Activated T-cell treated with anti-CD3 and anti-CD28 coated beads, Interleukin-2, amount 50 U/mL, for 72 hours (primary cell): ENCODE data around the gene OGA. TPM values are rescaled to one million over a fixed set of nuclear protein-coding genes. Genes with fewer than 3 reads are reported as not detected.

ENCODE experiments used
- ATAC-seq, 2 donors: fragments of 150-1000 bp; cut with Tn5 transposase; replicated peaks in 1 of 2; 2 replicates each; pipeline ENCODE4 v1.10.0; 2021; ENCODE audit warnings: moderate library complexity in 2 of 2, mild to moderate bottlenecking in 1 of 2
- DNase-seq, 2 donors: peaks; one replicate each; pipeline ENCODE4 v3.0.0; 2021 to 2022; ENCODE audit warnings: mixed read lengths in 1 of 2
- H3K27ac Mint-ChIP-seq: one replicate; pipeline ENCODE4 v1.8.0; 2022; ENCODE audit warnings: mild to moderate bottlenecking, moderate library complexity, mixed read lengths
- H3K27me3 Mint-ChIP-seq: one replicate; pipeline ENCODE4 v1.8.0; 2022; ENCODE audit warnings: low read depth, mixed read lengths
- H3K36me3 Mint-ChIP-seq, 2 donors: one replicate each; pipeline ENCODE4 v1.8.0; 2022; ENCODE audit warnings: mixed read lengths in 2 of 2, mild to moderate bottlenecking in 1 of 2; ENCODE audit not compliant: insufficient read depth in 2 of 2
- H3K4me1 Mint-ChIP-seq: one replicate; pipeline ENCODE4 v1.8.0; 2022; ENCODE audit warnings: low read depth, mixed read lengths
- H3K4me3 Mint-ChIP-seq, 2 donors: one replicate each; pipeline ENCODE4 v1.8.0; 2022; ENCODE audit warnings: mild to moderate bottlenecking in 2 of 2, mixed read lengths in 2 of 2, moderate library complexity in 2 of 2
- H3K9me3 Mint-ChIP-seq, 2 donors: one replicate each; pipeline ENCODE4 v1.8.0; 2022; ENCODE audit warnings: mixed read lengths in 2 of 2
- total RNA-seq, 2 donors: library from RNA; stranded (reverse); gene quantifications; one replicate each; pipeline ENCODE4 v1.2.3, GENCODE V29; 2022

Gene OGA
- total RNA-seq, 2 donors from 2014 or later, result 165 to 170 TPM

DNA sequence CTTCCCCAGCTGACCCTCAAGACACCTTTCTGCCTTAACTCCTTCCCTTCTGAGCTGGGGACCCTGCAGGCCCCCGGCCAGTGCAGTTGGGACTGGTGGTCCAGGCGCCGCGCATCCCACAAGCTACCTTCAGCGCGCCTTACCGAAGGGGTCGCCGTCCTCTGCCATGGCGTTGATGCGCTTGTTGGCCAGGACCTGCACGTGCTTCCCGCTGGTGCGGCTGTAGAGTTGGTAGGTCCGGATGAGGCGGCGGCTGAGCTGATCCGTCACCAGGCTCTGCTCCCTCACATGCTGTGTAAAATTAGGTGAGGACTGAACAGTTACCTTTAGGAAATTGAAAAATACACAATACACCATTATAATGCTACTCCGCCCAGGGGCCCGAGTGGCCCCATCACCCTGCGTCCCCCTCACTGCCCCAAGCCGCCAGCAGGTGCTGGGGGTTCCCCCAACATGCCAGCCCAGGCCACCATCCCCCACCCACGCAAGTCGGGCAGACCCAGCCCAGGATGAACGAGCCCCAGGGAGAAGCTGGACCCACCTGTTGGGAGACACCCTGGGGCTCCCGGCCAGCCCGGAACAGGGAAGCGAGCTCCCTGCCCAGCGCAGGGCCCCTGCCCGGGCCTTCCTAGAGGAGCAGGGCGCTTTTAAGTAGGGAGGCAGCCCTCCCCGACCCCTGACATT lies 43.5 kb downstream of the OGA start:
- ATAC-seq, result peak in 1 of 2 donors; percentile 14
- DNase-seq, result no peak
- H3K4me3 Mint-ChIP-seq, result peak overlapping the region; percentile 58 to 62
- H3K4me1 Mint-ChIP-seq, result peaks cover 25% of the 10 kb centered on the region
- H3K36me3 Mint-ChIP-seq, result peaks cover 4 to 6% of the 10 kb centered on the region in 2 donors
- no peaks in the 10 kb centered on the region for H3K9me3 Mint-ChIP-seq
- H3K27ac Mint-ChIP-seq, result no peak overlapping the region
- H3K27me3 Mint-ChIP-seq, result peaks cover 68% of the 10 kb centered on the region

DNA sequence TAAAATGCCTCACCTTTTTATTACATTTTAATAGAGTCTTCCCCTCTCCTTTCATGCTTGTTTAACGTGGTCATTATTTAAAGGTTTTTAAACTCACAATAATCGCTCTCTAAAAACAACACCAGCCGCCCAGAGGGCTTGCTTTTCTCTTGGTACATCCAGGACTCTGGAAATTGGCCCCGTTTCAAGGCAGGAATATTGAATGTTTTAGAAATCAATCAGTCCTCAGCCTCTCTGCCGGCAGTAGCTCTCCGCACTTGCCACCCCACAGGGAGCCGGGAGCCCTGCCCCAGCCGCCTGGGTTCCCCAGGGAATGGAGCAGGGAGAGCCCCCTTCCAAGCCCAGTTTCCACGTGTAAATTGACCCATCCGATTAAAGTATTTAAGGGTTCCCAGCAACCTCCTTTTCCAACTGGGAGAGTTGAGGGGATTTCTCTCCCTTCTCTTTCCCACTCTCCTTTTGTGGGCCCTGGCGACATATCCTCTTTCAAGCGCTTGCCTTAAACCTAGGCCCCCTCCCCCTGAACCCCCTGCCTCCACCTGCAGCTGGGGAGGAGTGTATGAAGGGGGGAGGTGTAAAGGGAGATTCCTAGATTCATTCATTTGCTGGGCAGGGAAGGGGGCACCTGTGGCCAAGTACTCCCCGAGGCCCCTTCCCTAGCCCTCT lies 44.2 kb downstream of the OGA start:
- H3K4me3 Mint-ChIP-seq, result peak overlapping the region; percentile 41 to 62
- H3K36me3 Mint-ChIP-seq, result peaks cover 4 to 5% of the 10 kb centered on the region in 2 donors
- H3K4me1 Mint-ChIP-seq, result peaks cover 21% of the 10 kb centered on the region
- ATAC-seq, result no peak
- DNase-seq, result no peak
- H3K27ac Mint-ChIP-seq, result peak overlapping the region; percentile 80
- H3K9me3 Mint-ChIP-seq, result no peaks in the 10 kb centered on the region
- H3K27me3 Mint-ChIP-seq, result peaks cover 70% of the 10 kb centered on the region

DNA sequence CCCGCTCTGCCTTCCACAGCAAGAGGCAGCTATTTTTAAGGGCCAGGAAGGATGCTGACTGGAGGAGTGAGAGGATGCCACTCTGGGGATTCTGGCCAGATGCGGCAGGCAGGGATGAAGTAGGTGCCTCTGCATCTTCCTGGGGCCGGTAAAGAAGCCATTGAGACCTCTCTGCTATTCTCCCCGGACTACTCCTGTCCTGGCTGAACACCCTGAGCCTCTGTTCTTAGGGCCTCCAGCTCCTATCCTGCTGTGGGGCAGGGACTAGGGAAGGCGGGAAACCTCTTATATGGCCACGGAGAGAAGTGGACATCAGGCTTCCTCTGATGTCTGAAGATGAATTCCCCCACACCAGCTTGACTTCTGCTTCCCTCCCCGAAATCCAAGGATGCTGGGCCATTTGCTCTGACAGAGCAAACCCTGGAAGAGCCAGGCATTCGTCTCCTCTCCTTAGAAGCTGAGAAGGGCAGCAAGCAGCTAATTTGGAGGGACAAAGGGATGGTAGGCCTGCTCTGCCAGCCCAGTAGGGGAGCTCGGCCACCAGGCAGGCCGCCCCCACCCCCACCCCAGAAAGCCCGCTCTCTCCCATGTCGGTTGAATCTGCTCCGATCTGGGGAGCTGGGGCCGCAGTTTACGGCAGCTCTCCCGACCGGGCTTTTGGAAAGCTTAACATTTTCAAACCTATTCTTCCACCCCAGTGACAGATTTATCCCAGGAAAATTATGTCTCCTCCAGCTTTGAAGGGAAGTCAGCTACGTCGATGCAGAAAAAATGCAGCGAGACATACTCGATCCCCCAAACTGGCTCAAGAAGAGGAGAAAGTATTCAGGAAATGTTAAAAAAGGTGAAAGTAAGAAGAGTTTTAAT lies 45.1 kb downstream of the OGA start:
- Mint-ChIP-seq H3K36me3 (peaks cover 1 to 4% of the 10 kb centered on the region in 2 donors), H3K27me3 (peaks cover 65% of the 10 kb centered on the region), H3K4me1 (peaks cover 16% of the 10 kb centered on the region), H3K9me3 (no peaks in the 10 kb centered on the region), H3K27ac (no peak overlapping the region), H3K4me3 (no peak overlapping the region)
- DNase-seq (no peak), ATAC-seq (no peak)

DNA sequence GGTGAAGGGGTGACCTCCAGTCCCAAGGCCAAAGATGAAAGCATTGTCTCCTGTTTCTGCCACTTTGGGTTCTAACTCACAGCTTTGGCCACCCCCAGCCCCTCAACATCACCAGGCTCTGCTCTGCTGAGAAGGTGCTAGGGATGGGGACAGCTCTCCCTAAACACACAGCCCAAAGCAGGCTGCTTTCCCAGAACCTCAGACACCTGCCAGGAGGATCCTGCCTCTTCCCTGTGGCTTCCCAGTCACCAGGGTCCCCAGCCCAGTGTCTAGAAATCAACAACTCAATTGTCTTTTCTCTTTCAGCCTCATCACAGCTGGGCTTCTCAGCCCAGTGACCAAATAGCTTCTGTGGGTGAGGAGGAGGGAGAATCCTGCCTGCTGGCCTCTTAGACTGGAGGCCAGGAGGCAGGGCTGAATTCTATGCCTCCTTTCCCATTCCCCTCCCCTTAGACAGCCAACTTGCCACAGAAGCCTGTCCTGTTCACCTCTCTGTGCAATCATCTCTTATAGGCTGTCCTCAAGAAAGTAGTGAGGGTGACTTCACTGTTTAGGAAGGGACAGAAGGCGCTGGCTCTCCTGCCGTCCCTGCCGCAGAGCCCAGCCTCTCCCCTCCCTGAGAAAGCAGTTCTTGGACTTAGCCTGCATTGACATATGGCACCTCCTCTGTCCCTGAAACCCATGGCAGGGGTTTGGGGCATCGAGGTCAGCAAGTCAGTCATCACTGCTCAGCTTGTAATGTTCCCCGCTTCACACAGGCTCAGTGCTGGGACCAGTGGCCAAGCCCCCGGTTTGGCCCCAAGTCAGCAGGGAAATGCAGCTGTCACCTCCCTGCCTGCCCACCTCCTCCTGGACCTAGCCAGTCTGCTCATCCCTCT lies 46.0 kb downstream of the OGA start:
- no peak for DNase-seq
- Mint-ChIP-seq H3K9me3 (no peaks in the 10 kb centered on the region), H3K4me3 (no peak overlapping the region), H3K27ac (no peak overlapping the region), H3K4me1 (peaks cover 16% of the 10 kb centered on the region), H3K36me3 (no peaks in the 10 kb centered on the region), H3K27me3 (peaks cover 56% of the 10 kb centered on the region)
- no peak for ATAC-seq

DNA sequence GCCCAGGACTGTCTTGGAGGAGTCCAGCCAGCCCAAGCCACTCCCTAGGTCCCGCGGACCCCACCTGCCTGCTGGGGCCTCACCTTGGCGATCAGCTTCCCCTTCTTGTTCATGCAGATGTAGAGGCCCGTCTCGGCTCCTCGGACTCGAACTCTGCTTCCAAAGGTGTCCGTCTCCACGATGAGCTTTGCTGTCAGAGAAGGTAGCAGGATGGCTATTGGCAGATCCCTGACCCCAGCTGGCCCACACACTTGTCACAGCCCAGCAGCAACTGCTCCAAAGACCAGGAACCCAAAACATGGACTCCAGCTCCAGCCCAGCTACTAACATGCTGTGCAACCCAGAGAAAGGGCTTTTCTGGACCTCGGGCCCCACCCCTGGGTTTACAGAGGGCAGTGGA lies 46.9 kb downstream of the OGA start:
- Mint-ChIP-seq H3K9me3 (no peaks in the 10 kb centered on the region), H3K4me3 (no peak overlapping the region), H3K36me3 (no peaks in the 10 kb centered on the region), H3K4me1 (peaks cover 16% of the 10 kb centered on the region), H3K27ac (no peak overlapping the region), H3K27me3 (peaks cover 53% of the 10 kb centered on the region)
- ATAC-seq (no peak), DNase-seq (no peak)

DNA sequence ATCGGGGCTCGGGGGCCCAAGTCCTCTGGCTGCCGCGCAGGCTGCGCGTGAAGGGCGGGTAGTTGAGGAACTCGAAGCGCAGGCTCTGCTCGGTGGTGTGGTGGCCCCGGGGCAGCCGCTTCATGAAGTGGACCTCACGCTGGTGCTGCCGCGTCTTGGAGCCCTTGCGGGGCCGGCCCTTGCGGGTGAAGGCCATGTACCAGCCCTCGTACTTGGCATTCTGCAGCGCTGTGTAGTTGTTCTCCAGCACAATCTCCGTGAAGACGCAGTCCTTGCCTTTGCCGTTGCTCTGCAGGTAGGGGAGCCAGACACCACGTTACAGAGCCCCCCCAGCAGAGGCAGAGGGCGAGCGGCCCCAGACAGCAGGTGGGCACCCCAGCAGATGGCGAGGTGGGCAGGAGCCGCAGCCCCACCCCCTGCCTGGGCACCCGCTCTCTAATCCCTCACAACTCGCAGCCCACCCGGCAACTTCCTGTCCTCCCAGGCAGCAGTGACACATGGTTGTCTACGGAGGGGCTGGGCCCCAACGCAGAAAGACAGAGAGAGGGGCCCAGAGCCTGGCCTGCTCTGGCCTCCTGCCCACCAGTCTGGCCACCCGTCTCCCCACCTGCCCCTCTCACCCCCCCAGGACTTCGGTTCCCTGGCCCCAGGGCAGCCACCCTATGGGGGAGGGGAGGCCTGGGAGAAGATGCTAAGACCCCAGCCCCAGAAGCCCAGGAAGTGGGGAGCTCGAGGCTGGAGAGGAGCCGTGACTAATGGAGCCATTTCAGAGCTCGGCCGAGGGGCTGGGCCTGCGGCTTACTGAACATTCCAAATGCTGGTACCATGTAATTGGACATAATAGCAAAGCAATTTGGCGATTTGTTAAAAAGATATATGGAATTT lies 47.7 kb downstream of the OGA start:
- no peak for ATAC-seq

DNA sequence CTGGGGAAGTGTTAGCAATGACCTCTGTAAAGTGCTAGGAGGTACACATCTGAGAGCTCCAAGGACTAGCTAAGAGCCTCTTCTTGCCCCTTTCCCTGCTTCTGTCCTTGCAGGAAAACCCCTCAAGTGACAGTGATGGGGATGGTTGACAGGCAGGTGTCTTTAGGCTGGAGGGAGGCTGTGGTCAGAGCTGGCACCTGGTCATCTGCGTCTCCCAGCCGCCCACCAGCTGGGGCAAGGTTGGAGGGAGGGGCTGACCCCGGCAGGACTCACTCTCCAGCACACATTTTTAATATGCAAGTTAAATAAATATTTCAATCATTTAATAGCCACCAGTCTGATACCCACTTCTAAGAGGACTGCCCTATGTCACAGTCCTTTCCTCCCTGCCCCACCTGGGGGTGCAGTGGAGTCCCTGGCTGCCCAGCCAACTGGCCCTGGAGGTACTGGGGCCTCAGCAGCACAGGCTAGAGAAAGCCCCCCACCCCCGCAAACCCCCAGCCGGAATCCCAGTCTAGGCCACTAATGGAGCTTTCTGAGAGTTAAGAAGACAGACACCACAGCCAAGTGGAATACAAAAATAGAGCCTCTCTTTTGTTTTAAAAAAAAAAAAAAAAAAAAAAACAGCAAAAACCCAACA lies 48.6 kb downstream of the OGA start:
- no peak for DNase-seq
- H3K27me3 Mint-ChIP-seq, result peaks cover 66% of the 10 kb centered on the region
- no peak for ATAC-seq
- no peaks in the 10 kb centered on the region for H3K36me3 Mint-ChIP-seq
- H3K27ac Mint-ChIP-seq, result no peak overlapping the region
- H3K4me3 Mint-ChIP-seq, result no peak overlapping the region
- peaks cover 14% of the 10 kb centered on the region for H3K4me1 Mint-ChIP-seq
- H3K9me3 Mint-ChIP-seq, result no peaks in the 10 kb centered on the region

More for the DNA sequence above, 47.7 kb downstream of the OGA start:
- no peaks in the 10 kb centered on the region for H3K9me3 Mint-ChIP-seq
- no peak overlapping the region for H3K27ac Mint-ChIP-seq
- H3K4me3 Mint-ChIP-seq, result no peak overlapping the region
- H3K4me1 Mint-ChIP-seq, result peaks cover 16% of the 10 kb centered on the region
- no peak for DNase-seq
- peaks cover 60% of the 10 kb centered on the region for H3K27me3 Mint-ChIP-seq
- no peaks in the 10 kb centered on the region for H3K36me3 Mint-ChIP-seq

DNA sequence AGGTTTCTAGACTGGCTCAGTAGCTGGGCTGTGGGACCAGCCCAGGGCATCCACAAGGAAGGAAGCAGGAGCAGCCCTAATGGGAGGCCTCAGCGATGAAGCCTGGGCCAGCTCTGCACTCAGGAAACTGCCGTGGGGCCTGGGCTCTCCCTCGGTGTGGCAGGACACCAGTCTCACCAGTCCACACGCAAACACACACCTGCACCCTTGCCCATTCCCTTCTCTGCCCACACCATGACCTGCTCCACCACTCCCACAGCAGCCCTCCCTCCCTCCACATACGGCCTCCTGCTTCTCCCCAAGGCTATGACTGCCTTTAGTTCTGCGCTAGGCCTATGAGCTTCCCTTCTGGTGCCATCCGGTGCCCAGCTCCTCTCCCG lies 49.5 kb downstream of the OGA start:
- H3K4me3 Mint-ChIP-seq, result no peak overlapping the region
- H3K9me3 Mint-ChIP-seq, result no peaks in the 10 kb centered on the region
- no peak for DNase-seq
- H3K4me1 Mint-ChIP-seq, result peaks cover 5% of the 10 kb centered on the region
- no peak for ATAC-seq
- no peaks in the 10 kb centered on the region for H3K36me3 Mint-ChIP-seq
- H3K27ac Mint-ChIP-seq, result no peak overlapping the region
- peaks cover 59% of the 10 kb centered on the region for H3K27me3 Mint-ChIP-seq

DNA sequence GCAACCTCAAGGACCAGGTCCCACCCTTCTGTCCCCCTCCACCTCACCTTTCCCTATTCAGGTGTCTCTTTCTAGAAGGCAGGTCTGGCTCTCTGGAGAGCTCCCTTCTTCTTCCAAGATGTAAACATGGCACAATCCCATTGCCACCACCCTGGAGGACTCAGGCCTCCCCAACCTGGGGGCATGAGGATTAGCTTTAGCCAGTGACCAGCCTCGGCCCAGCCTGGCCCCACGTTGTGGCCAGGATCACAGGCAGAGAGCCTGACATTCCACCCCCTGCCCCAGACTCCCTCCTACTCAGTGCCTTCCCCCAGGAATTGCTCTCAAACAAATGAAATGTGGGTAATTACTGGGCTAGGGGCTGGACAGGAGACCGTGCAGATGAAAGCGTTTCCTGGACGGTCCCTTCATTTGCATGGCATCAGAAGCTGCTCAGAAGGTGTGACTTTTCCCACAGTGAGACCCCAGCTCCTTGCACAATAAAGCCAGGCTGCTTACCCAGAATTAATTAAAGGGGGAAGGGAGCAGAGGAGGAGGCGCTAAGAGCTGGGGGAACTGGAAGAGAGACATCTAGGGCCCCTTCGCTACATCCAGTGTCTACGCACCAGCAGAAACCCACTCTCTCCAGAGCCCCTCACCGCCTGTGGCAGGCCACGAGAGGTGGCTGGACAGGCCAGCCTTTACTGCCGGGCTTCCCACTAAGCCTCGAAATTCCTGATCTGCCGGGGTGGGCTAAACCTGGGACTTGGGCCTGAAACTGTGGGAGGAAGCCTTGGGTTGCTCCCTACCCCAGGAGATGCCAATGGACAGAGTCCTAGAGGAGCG lies 50.1 kb downstream of the OGA start:
- no peak for ATAC-seq
- Mint-ChIP-seq H3K27ac (no peak overlapping the region), H3K4me1 (no peaks in the 10 kb centered on the region)

DNA sequence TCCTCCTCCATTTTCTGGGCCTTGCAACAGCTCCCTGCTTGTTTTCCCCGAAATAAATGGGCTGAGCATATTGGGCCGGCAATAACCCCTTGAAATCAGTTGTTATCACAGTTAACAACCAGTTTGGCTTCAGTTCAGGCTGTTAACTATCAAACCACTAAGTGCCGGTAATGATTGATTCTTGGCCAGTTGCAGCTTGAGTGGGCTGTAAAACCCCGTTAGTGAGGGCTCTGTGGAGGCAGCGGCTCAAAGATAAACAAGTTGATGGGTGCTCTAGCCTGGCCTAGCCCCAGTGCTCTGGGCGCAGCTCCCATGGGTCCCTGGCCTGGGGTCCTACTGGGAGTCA lies 50.7 kb downstream of the OGA start:
- no peaks in the 10 kb centered on the region for H3K4me1 Mint-ChIP-seq
- DNase-seq, result no peak
- H3K36me3 Mint-ChIP-seq, result no peaks in the 10 kb centered on the region
- no peak for ATAC-seq
- H3K27ac Mint-ChIP-seq, result no peak overlapping the region
- peaks cover 47% of the 10 kb centered on the region for H3K27me3 Mint-ChIP-seq
- no peak overlapping the region for H3K4me3 Mint-ChIP-seq
- no peaks in the 10 kb centered on the region for H3K9me3 Mint-ChIP-seq

More for the DNA sequence above, 50.1 kb downstream of the OGA start:
- Mint-ChIP-seq H3K9me3 (no peaks in the 10 kb centered on the region), H3K27me3 (peaks cover 53% of the 10 kb centered on the region), H3K36me3 (no peaks in the 10 kb centered on the region), H3K4me3 (no peak overlapping the region)
- no peak for DNase-seq
